ENCODE measurements around the gene UBR4. TPM values are rescaled to one million over a fixed set of nuclear protein-coding genes. Genes with fewer than 3 reads are reported as not detected.
A peak's percentile ranks its signal among the peaks of the same experiment; 100 is the strongest.

Gene UBR4
- total RNA-seq, 1 donor from 2014 or later = 53.9 TPM

DNA sequence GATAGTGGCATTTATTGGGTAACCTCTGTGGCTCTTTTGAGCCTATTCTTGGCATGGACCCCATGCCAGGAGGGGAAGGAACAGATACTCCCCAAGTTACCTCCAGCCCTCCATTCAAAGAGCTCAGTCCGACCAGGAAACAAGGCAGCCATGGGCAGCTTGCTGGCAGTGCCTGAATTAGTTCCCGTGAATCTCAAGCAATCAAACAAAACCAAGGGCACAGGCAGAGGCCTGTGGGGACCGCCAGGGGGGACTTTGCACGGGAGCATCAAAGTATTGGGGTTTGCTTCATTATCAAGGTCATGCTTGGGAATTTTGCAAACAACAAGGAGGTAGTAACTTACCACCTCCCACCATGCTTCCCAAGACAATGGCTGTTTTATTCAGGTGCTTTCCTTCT, 172.4 kb downstream of the UBR4 start:
- intact Hi-C loops (cut with DNase I) = no loop called here
- DNase-seq (ENCODE audit: missing footprints) (no peak), ATAC-seq (no peak)

GRCh38 chr1:19036813-19037605, 173.1 kb downstream of the UBR4 start:
- ATAC-seq = no peak
- intact Hi-C loops (cut with DNase I) = no loop called here

DNA sequence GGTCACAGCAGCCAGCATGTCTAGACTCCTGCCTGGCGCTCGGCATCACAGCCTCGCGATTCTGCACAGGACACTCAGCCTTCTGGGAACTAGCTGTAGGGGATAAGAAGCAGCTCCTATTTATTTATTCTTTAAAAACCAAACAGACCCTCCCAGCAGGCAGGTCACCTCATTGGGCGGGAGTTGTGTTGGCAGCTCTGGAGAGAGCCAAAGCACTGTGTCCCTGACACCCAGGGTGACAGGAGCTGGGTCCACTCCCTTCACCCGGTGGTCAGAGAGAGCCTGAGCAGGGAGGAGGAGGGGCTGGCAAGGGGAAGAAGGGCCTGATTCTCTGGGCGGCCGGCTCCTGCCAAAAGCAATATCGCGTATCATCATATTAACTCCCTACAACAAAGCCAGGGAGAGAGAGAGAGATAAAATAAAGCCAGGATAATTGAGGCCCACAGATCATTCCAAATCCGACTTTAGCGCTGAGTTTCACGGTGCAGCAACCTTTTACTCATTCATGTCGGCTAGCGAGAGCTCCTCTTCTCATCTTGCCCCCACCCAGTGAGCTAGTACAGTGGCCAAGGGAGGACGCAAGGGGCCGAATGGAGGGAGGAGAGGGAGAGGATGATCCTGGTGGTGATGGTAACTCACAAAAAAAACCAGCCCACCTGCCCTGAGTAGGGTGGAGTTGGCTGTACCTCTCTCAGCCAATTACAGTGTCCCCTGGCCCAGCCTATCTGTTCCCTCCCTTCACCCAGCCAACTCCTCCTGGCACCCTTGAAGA, 173.8 kb downstream of the UBR4 start:
- intact Hi-C loops (cut with DNase I) = no loop called here
- DNase-seq (ENCODE audit: missing footprints) = no peak
- peak; percentile 4 for ATAC-seq

More at GRCh38 chr1:19036813-19037605, 173.1 kb downstream of the UBR4 start:
- no peak for DNase-seq (ENCODE audit: missing footprints)

DNA sequence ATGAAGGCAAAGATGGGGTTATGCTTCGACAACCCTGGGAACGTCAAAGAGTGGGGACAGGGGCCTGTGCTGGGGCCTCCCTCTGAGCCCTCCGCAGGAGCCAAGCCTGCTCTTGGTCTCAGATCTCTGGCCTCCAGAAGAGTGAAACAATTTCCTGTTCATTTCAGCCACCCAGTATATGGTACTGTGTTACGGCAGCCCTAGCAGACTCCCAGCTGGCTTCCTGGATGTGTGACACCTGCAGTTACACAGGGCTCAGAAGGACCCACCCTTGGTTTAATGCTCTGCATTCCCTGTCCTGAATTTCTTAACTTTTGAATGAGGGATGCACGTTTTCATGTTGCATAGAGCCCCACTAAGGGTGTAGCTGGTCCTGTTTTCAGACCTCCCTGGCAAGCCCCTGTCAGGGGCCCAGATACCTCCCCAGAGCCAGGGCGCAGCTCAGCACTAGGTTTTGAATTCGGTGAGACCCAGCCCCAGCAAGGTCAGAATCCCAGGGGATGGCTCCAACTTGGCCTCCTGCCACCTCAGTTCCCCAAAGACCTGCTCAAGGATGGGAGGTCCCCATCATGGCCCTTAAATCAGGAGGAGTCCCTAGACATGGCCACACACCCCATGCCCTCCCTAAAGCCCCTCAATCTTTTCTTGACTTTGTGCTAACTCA, 174.6 kb downstream of the UBR4 start:
- no peak for DNase-seq (ENCODE audit: missing footprints)
- intact Hi-C loops (cut with DNase I) = no loop called here
- no peak for ATAC-seq

DNA sequence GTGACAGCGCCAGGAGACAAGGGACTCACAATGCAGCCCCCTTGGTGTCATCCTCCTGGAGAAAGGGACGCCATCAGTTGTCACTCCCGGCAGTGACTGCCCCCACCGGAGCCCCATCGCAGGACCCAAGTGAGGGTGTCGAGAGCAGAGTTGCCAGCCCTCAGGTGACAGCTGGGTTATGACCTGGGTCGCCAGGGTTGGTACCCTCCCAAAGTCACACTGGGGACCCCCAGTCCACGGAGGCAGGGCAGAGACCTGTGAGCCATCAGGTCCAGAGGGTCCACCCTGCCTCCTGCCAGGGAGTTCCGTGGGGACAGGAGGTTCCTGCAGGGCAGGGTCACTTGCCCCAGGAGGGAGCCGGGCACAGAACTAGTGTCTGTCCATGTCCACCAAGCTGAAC, 175.3 kb downstream of the UBR4 start:
- no peak for DNase-seq (ENCODE audit: missing footprints)
- intact Hi-C loops (cut with DNase I) = no loop called here
- no peak for ATAC-seq

- intact Hi-C loops (cut with DNase I) = no loop called here
- no peak for ATAC-seq
- DNase-seq (ENCODE audit: missing footprints) = no peak
Observed at GRCh38 chr1:19033926-19034680, 176.0 kb downstream of the UBR4 start.

DNA sequence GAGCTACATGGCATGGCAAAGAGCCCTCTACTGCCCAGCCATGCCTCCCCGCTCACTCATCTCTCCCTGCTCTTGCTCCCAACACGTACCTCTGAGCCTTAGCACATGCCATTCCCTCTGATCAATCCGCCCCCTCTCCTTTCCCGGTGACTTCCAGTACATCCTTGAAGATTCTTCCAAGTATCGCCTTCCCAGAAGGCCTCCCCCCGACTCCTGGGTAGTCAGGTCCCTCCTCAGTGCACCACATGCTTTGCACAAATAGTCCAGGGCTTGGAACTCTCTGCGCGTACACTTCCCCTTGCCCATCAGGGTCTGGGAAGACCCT, 176.6 kb downstream of the UBR4 start:
- DNase-seq (ENCODE audit: missing footprints) (no peak), ATAC-seq (no peak)
- intact Hi-C loops (cut with DNase I) = no loop called here

DNA sequence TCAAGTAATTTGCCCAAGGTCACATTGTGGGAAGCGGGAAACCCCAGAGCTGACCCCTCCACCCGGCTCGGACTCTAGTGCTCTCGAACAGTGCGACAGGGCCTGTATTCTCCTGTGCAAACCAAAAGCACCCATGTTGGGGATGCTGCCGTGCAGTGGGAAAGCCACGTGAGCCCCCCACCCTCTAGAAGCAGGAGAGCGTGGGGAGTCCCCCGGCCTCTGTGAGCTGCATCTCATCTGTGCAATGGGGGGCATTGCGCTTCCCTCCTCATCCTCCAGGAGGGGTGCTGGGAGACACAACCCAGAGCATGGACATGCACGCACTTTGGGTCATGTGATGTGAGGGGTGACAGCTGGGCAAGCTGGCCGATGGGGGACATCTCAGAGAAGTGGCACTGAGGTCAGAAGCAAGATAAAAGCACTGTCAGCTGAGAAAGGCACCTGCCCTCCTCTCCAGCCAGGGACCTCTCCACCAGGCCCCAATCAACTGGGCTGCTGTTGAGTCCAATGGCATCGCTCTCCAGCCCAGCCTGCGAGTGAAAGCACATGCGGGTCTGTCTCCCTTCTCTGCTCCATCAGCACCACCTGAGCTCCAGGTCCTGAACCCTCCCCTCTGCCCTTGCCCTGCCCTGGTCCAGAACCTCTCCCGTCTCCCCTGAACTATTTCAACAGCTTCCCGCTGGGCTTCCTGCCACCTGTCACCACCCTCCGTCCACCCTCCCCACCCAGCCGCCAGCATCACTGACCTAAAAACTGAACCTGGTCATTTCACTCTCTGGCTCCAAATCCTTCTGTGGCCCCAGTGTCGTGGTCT, 177.2 kb downstream of the UBR4 start:
- no peak for DNase-seq (ENCODE audit: missing footprints)
- ATAC-seq = no peak
- intact Hi-C loops (cut with DNase I) = no loop called here

DNA sequence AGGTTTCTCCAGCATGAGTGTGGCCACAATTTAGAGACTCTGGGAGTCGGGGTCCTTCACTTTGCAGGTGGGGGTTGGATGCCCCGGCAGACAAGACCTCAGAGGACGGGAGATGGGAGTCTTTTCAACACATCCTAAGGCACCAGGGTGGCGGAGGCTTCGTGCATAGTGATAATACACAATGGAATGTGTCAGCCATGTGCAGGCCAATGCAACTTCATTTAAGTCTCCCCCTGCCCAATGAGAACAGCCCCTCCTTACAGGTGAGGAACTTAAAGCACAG, 177.7 kb downstream of the UBR4 start:
- no peak for DNase-seq (ENCODE audit: missing footprints)
- ATAC-seq = no peak
- intact Hi-C loops (cut with DNase I) = no loop called here

GRCh38 chr1:19029191-19030085, 180.6 kb downstream of the UBR4 start:
- no peak for DNase-seq (ENCODE audit: missing footprints)
- intact Hi-C loops (cut with DNase I) = no loop called here
- no peak for ATAC-seq

DNA sequence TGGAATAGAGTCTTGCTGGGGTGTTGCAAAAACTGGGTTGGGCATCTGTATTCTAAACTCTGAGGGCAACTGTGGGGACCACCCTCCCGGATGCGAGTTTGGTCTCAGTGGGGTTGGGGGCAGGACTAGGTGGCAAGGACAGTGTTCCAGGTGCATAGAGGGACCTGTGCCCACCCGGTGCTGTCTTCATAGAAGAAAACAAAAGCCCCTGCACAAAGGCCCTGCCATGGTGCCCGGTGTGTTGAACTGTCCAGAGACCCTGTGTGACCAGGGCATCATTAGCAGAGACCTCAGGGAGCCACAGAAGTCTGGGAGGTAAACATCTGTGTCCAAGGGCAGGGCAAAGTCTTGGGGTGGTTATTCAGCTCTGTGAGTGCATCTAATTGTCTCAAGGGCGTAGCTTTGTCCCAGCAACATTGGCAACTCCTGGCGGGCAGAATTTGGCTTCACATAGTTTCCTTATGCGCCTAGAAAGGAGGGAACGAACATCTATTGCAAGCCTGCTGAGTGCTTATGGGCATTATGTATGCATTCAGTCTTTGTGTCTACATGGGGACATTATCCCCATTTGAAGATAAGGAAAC, 181.4 kb downstream of the UBR4 start:
- intact Hi-C loops (cut with DNase I) = no loop called here
- ATAC-seq = no peak
- no peak for DNase-seq (ENCODE audit: missing footprints)

- DNase-seq (ENCODE audit: missing footprints) (no peak), ATAC-seq (no peak)
- intact Hi-C loops (cut with DNase I) = no loop called here
Observed at GRCh38 chr1:19028110-19028509, 182.0 kb downstream of the UBR4 start.

Other genes with a start within 250 kb of the UBR4 start
- gene EMC1, start 41.3 kb upstream of the UBR4 start, total RNA-seq = 30.5 TPM
- gene MRTO4, start 41.5 kb upstream of the UBR4 start, total RNA-seq = 12.1 TPM
- gene AKR7A3, start 78.5 kb upstream of the UBR4 start, total RNA-seq = not detected
- gene AKR7A2, start 101.9 kb upstream of the UBR4 start, total RNA-seq = 45.2 TPM
- 7.0 TPM for gene SLC66A1, start 102.1 kb upstream of the UBR4 start, total RNA-seq